SK-N-SH treated with all-trans-retinoic acid at 6 μM for 48 hours (cell line): Measurements from ENCODE around the gene DLG2.

ENCODE experiments used
- CSRNP3 ChIP-seq: fragments of 250-450 bp; sonication (Bioruptor Pico); IDR thresholded peaks from 2 replicates; pipeline ENCODE4 v1.5.1; 2021; ENCODE audit warnings: mild to moderate bottlenecking, moderate library complexity
- PATZ1 ChIP-seq: fragments of 250-450 bp; sonication (Bioruptor Pico); IDR thresholded peaks from 2 replicates; pipeline ENCODE4 v1.8.0; 2020; ENCODE audit warnings: mild to moderate bottlenecking, moderate library complexity, borderline replicate concordance
- PPARA ChIP-seq: fragments of 250-450 bp; sonication (Bioruptor Pico); IDR thresholded peaks from 2 replicates; pipeline ENCODE4 v1.5.0; 2020; ENCODE audit warnings: mild to moderate bottlenecking, borderline replicate concordance
- RARB ChIP-seq: fragments of 250-450 bp; sonication (Bioruptor Pico); IDR thresholded peaks from 2 replicates; pipeline ENCODE4 v1.8.0; 2021; ENCODE audit warnings: mild to moderate bottlenecking, moderate library complexity
- ZC3H10 ChIP-seq: fragments of 250-450 bp; sonication (Bioruptor Pico); IDR thresholded peaks from 2 replicates; pipeline ENCODE4 v1.5.1; 2021; ENCODE audit warnings: mild to moderate bottlenecking, moderate library complexity
- ZFP3 ChIP-seq: fragments of 250-450 bp; sonication (Bioruptor Pico); IDR thresholded peaks from 2 replicates; pipeline ENCODE4 v1.5.0; 2020; ENCODE audit warnings: mild to moderate bottlenecking, moderate library complexity
- ZNF8 ChIP-seq: fragments of 450-650 bp; formaldehyde crosslinking; IDR thresholded peaks from 2 replicates; pipeline ENCODE4 v1.5.0; 2020; ENCODE audit warnings: mild to moderate bottlenecking, moderate library complexity

GRCh38 chr11:85359859-85360258 is 267.3 kb downstream of the DLG2 start:
- no peak for TF ChIP-seq ZFP3 (CRISPR knock-in tag)
- no peak for TF ChIP-seq ZC3H10
- TF ChIP-seq RARB: no peak
- TF ChIP-seq PATZ1 (CRISPR knock-in tag): no peak
- no peak for TF ChIP-seq PPARA
- no peak for TF ChIP-seq CSRNP3 (CRISPR knock-in tag)
- TF ChIP-seq ZNF8 (CRISPR knock-in tag): no peak
